ENCODE measurements around the gene ME1.

The ME1 gene

GRCh38 chr6:83183082-83183828, 247.6 kb downstream of the ME1 start:
- peaks cover 15% of the 10 kb centered on the region for H3K4me1 Mint-ChIP-seq (ENCODE audit: low read depth)
- H3K27me3 Mint-ChIP-seq, result no peaks in the 10 kb centered on the region
- no peaks in the 10 kb centered on the region for H3K9me3 Mint-ChIP-seq (ENCODE audit: low read depth)
- no peak overlapping the region for H3K4me3 Mint-ChIP-seq
- H3K36me3 Mint-ChIP-seq, result peaks cover 17% of the 10 kb centered on the region
- no peak overlapping the region for H3K27ac Mint-ChIP-seq

DNA sequence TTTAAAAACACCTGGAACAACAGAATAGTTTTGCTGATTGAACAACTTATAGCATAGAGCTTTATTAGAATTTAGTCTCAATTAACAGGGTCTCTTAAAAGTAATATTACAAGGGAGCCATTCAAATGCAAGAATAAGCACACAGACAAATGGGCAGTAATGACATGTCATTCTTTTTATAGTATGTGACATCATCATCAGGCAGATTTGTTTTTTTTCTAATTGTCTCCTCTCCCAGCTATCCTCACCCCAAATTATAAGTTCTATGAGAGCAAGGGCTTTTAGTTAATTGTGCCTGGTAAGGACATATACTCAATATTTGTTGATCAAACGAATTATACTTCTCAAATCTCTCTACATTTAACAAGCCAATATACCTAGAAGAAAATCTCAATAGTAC, 248.7 kb downstream of the ME1 start:
- H3K4me1 Mint-ChIP-seq (ENCODE audit: low read depth), result peaks cover 13% of the 10 kb centered on the region
- H3K36me3 Mint-ChIP-seq, result peaks cover 17% of the 10 kb centered on the region
- no peak overlapping the region for H3K4me3 Mint-ChIP-seq
- H3K27ac Mint-ChIP-seq, result no peak overlapping the region
- no peaks in the 10 kb centered on the region for H3K9me3 Mint-ChIP-seq (ENCODE audit: low read depth)
- H3K27me3 Mint-ChIP-seq, result no peaks in the 10 kb centered on the region

DNA sequence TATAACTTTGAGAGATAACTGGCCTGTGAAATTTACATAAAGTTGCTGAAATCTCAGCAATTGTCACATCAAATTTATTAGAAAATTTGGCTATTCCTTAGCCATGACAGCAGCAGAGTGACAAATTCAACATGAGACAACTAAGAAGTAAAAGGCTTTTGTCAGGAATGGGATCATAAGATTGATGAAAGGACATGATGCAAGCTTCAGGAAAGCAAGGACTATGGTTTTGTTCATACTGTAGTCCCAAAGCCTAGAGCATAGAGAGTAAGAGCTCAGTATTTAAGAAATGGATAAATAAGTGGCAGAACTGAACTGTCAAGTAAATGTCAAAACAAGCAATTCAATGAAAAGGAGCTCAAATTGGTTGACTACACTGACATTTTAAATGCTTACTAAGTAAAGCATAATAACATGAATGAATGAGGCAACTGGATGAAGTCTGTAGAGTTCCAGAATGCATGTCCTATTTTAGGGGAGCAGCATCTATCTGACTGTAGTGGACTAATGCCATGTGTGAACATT, 250.4 kb downstream of the ME1 start:
- no peak overlapping the region for H3K27ac Mint-ChIP-seq
- no peaks in the 10 kb centered on the region for H3K27me3 Mint-ChIP-seq
- no peak overlapping the region for H3K4me3 Mint-ChIP-seq
- H3K36me3 Mint-ChIP-seq, result peaks cover 17% of the 10 kb centered on the region
- H3K9me3 Mint-ChIP-seq (ENCODE audit: low read depth), result no peaks in the 10 kb centered on the region
- peaks cover 13% of the 10 kb centered on the region for H3K4me1 Mint-ChIP-seq (ENCODE audit: low read depth)

DNA sequence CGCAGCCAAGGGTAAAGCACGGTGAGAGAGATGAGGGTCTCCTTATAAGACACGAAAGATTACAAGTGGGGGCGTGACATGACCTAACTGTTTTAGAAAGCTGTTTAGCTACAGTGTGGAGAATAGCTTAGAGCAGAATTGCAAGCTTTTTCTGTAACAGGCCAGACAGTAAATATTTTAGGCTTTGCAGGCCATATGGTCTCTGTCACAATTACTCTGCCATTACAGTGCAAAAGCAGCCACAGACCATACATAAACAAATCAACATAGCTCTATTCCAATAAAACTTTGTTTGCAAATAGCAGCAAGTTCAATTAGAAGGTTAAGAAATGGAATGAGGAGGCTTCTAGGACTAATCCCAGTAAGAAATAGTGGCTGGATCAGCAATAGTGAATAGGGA, 254.6 kb downstream of the ME1 start:
- H3K9me3 Mint-ChIP-seq (ENCODE audit: low read depth), result no peaks in the 10 kb centered on the region
- H3K4me3 Mint-ChIP-seq, result no peak overlapping the region
- H3K27ac Mint-ChIP-seq, result no peak overlapping the region
- H3K4me1 Mint-ChIP-seq (ENCODE audit: low read depth), result peaks cover 5% of the 10 kb centered on the region
- peaks cover 11% of the 10 kb centered on the region for H3K36me3 Mint-ChIP-seq
- no peaks in the 10 kb centered on the region for H3K27me3 Mint-ChIP-seq

GRCh38 chr6:83169511-83169910, 261.3 kb downstream of the ME1 start:
- no peak overlapping the region for H3K27ac Mint-ChIP-seq
- H3K9me3 Mint-ChIP-seq (ENCODE audit: low read depth), result no peaks in the 10 kb centered on the region
- peaks cover 11% of the 10 kb centered on the region for H3K36me3 Mint-ChIP-seq
- H3K4me3 Mint-ChIP-seq, result no peak overlapping the region
- H3K27me3 Mint-ChIP-seq, result no peaks in the 10 kb centered on the region
- no peaks in the 10 kb centered on the region for H3K4me1 Mint-ChIP-seq (ENCODE audit: low read depth)

- H3K27me3 Mint-ChIP-seq, result no peaks in the 10 kb centered on the region
- H3K27ac Mint-ChIP-seq, result no peak overlapping the region
- H3K9me3 Mint-ChIP-seq (ENCODE audit: low read depth), result no peaks in the 10 kb centered on the region
- no peaks in the 10 kb centered on the region for H3K4me1 Mint-ChIP-seq (ENCODE audit: low read depth)
- H3K4me3 Mint-ChIP-seq, result no peak overlapping the region
- peaks cover 10% of the 10 kb centered on the region for H3K36me3 Mint-ChIP-seq
Observed at GRCh38 chr6:83169106-83169505, 261.7 kb downstream of the ME1 start.

- Mint-ChIP-seq H3K36me3 (peaks cover 9% of the 10 kb centered on the region), H3K4me3 (no peak overlapping the region), H3K27ac (no peak overlapping the region), H3K9me3 (ENCODE audit: low read depth) (no peaks in the 10 kb centered on the region), H3K4me1 (ENCODE audit: low read depth) (no peaks in the 10 kb centered on the region), H3K27me3 (no peaks in the 10 kb centered on the region)
Observed at GRCh38 chr6:83168556-83168955, 262.3 kb downstream of the ME1 start.

GRCh38 chr6:83167726-83168278, 263.0 kb downstream of the ME1 start:
- Mint-ChIP-seq H3K27me3 (no peaks in the 10 kb centered on the region), H3K36me3 (peaks cover 9% of the 10 kb centered on the region), H3K9me3 (ENCODE audit: low read depth) (no peaks in the 10 kb centered on the region), H3K4me1 (ENCODE audit: low read depth) (no peaks in the 10 kb centered on the region), H3K27ac (no peak overlapping the region), H3K4me3 (no peak overlapping the region)

Data from activated naive CD8-positive, alpha-beta T cell (primary cell).